ENCODE measurements around the gene CLNS1A. TPM values are rescaled to one million over a fixed set of nuclear protein-coding genes. Genes with fewer than 3 reads are reported as not detected.

Gene CLNS1A, protein sequence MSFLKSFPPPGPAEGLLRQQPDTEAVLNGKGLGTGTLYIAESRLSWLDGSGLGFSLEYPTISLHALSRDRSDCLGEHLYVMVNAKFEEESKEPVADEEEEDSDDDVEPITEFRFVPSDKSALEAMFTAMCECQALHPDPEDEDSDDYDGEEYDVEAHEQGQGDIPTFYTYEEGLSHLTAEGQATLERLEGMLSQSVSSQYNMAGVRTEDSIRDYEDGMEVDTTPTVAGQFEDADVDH
- polyA plus RNA-seq (2011; rRNA removed), result 91.6 and 112 TPM in 2 replicates
- polyA minus RNA-seq (2011; rRNA and poly(A)+ RNA removed), result 35.6 and 36.1 TPM in 2 replicates

- peak; percentile 46 for DNase-seq (ENCODE audit: low read depth)
- Histone ChIP-seq H3K27me3 (ENCODE audit: control insufficient read depth, insufficient read depth, low read length) (no peaks in the 10 kb centered on the region), H3K4me3 (ENCODE audit: low read depth, low read length) (peak within 1 kb of the TSS; percentile 66), H3K36me3 (ENCODE audit: control insufficient read depth, insufficient read depth, low read length) (no peaks in the 10 kb centered on the region)
- peak; percentile 11; the same call in 1 of the 2 replicates for TF ChIP-seq CTCF (IDR thresholded peaks at IDR 0.05; ENCODE audit: insufficient read depth, low read depth, low read length)
- ChIA-PET POLR2A (no interaction called here), CTCF (no interaction called here)
These were observed at the start of gene CLNS1A for GRCh38 chr11:77637345-77638165. TSS of gene CLNS1A (minus strand) at chr11:77637794. CDS start at chr11:77637714, 80 bp downstream.

DNA sequence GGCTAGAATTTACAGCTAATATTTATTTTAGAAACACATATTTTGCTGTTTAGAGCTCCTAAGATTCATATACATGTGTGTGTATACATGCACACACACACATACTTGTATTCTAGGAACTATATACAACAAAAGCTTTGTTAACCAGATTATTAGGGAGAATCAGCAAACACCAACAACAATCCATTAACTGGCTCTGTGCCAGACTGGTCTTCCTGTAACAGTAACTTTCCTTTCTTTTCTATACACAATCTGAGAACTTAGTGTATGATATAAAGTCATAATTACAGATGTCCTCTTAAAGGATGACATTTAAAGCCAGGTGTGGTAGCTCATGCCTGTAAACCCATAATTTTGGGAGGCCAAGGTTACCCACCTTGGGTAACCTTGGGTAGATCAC, 49.5 kb upstream of the CLNS1A start:
- TF ChIP-seq CTCF (IDR thresholded peaks at IDR 0.05; ENCODE audit: insufficient read depth, low read depth, low read length), result no peak
- ChIA-PET POLR2A (no interaction called here), CTCF (interaction anchor here (1.5 kb wide), 1 partner anchor 10 kb away, joined by 3 read pairs; no protein-coding TSS in a partner anchor)
- H3K4me3 ChIP-seq (ENCODE audit: low read depth, low read length), result no peak overlapping the region
- no peaks in the 10 kb centered on the region for H3K27me3 ChIP-seq (ENCODE audit: control insufficient read depth, insufficient read depth, low read length)
- no peak for DNase-seq (ENCODE audit: low read depth)
- peaks cover 8% of the 10 kb centered on the region for H3K36me3 ChIP-seq (ENCODE audit: control insufficient read depth, insufficient read depth, low read length)

- Histone ChIP-seq H3K27me3 (ENCODE audit: control insufficient read depth, insufficient read depth, low read length) (no peaks in the 10 kb centered on the region), H3K4me3 (ENCODE audit: low read depth, low read length) (no peak overlapping the region), H3K36me3 (ENCODE audit: control insufficient read depth, insufficient read depth, low read length) (peaks cover 9% of the 10 kb centered on the region)
- POLR2A ChIA-PET, result no interaction called here
- DNase-seq (ENCODE audit: low read depth), result no peak
- CTCF ChIA-PET, result interaction anchor here (1.3 kb wide), 1 partner anchor 11 kb away, joined by 3 read pairs; no protein-coding TSS in a partner anchor
- no peak for TF ChIP-seq CTCF (IDR thresholded peaks at IDR 0.05; ENCODE audit: insufficient read depth, low read depth, low read length)
These were observed 39.5 kb upstream of the CLNS1A start for GRCh38 chr11:77677138-77677537.

GRCh38 chr11:77672264-77672663, 34.7 kb upstream of the CLNS1A start:
- H3K36me3 ChIP-seq (ENCODE audit: control insufficient read depth, insufficient read depth, low read length), result peaks cover 7% of the 10 kb centered on the region
- TF ChIP-seq CTCF (IDR thresholded peaks at IDR 0.05; ENCODE audit: insufficient read depth, low read depth, low read length), result no peak

GRCh38 chr11:77669848-77670511, 32.4 kb upstream of the CLNS1A start:
- DNase-seq (ENCODE audit: low read depth), result no peak
- ChIA-PET CTCF (no interaction called here), POLR2A (no interaction called here)
- no peak overlapping the region for H3K4me3 ChIP-seq (ENCODE audit: low read depth, low read length)
- H3K36me3 ChIP-seq (ENCODE audit: control insufficient read depth, insufficient read depth, low read length), result peaks cover 6% of the 10 kb centered on the region
- no peaks in the 10 kb centered on the region for H3K27me3 ChIP-seq (ENCODE audit: control insufficient read depth, insufficient read depth, low read length)
- no peak for TF ChIP-seq CTCF (IDR thresholded peaks at IDR 0.05; ENCODE audit: insufficient read depth, low read depth, low read length)

More at GRCh38 chr11:77672264-77672663, 34.7 kb upstream of the CLNS1A start:
- ChIA-PET CTCF (interaction anchor here (0.6 kb wide), 1 partner anchor 9 kb away, joined by 3 read pairs; no protein-coding TSS in a partner anchor), POLR2A (no interaction called here)
- Histone ChIP-seq H3K27me3 (ENCODE audit: control insufficient read depth, insufficient read depth, low read length) (no peaks in the 10 kb centered on the region), H3K4me3 (ENCODE audit: low read depth, low read length) (no peak overlapping the region)
- peak; percentile 89 for DNase-seq (ENCODE audit: low read depth)

Data from BJ (cell line).